GM12873 (cell line): ENCODE results near the gene KCND3.

Experiments
- CTCF ChIP-seq: IDR thresholded peaks from 2 replicates; pipeline ENCODE4 v1.5.1; 2012; ENCODE audit warnings: low read depth, mild to moderate bottlenecking, moderate library complexity, low read length, control low read depth; ENCODE audit not compliant: insufficient read depth; ENCODE audit errors: missing control alignments

Gene KCND3

GRCh38 chr1:112017183-112017582, 27.7 kb upstream of the KCND3 start:
- no peak for TF ChIP-seq CTCF

GRCh38 chr1:112012823-112013222, 23.4 kb upstream of the KCND3 start:
- no peak for TF ChIP-seq CTCF

- no peak for TF ChIP-seq CTCF
Measured at GRCh38 chr1:112011202-112011601, 21.7 kb upstream of the KCND3 start.

- TF ChIP-seq CTCF, result no peak
Measured at GRCh38 chr1:112007169-112007568, 17.7 kb upstream of the KCND3 start.

GRCh38 chr1:112006416-112007025, 17.1 kb upstream of the KCND3 start:
- TF ChIP-seq CTCF, result no peak

GRCh38 chr1:112004076-112004475, 14.6 kb upstream of the KCND3 start:
- no peak for TF ChIP-seq CTCF

- TF ChIP-seq CTCF, result no peak
Measured at GRCh38 chr1:112002514-112002913, 13.0 kb upstream of the KCND3 start.
